HG03175 (cell line): ENCODE measurements around the gene RAP2A.

Experiments used
- ATAC-seq: cut with Tn5 transposase; IDR thresholded peaks from one replicate; pipeline ENCODE4 v1.9.1; 2021; ENCODE audit warnings: mild to moderate bottlenecking, moderate library complexity; ENCODE audit not compliant: unreplicated experiment

Gene RAP2A

GRCh38 chr13:97446448-97446847 lies 12.5 kb downstream of the RAP2A start:
- no peak for ATAC-seq

- ATAC-seq: peak; percentile 67
Measured at GRCh38 chr13:97448503-97449251, 14.7 kb downstream of the RAP2A start.

- ATAC-seq: no peak
Measured at GRCh38 chr13:97454699-97455098, 20.7 kb downstream of the RAP2A start.

GRCh38 chr13:97456047-97456446 lies 22.1 kb downstream of the RAP2A start:
- no peak for ATAC-seq

- no peak for ATAC-seq
Measured at GRCh38 chr13:97459215-97459777, 25.3 kb downstream of the RAP2A start.

- ATAC-seq: peak; percentile 94
Measured at GRCh38 chr13:97460004-97460775, 26.2 kb downstream of the RAP2A start.

GRCh38 chr13:97460853-97461252 lies 26.9 kb downstream of the RAP2A start:
- no peak for ATAC-seq

GRCh38 chr13:97464561-97464960 lies 30.6 kb downstream of the RAP2A start:
- no peak for ATAC-seq

- ATAC-seq: no peak
Measured at GRCh38 chr13:97466722-97467121, 32.8 kb downstream of the RAP2A start.

- ATAC-seq: no peak
Measured at GRCh38 chr13:97468331-97468730, 34.4 kb downstream of the RAP2A start.

- ATAC-seq: no peak
Measured at GRCh38 chr13:97471711-97472110, 37.7 kb downstream of the RAP2A start.

- no peak for ATAC-seq
Measured at GRCh38 chr13:97474349-97474980, 40.5 kb downstream of the RAP2A start.

GRCh38 chr13:97475011-97475410 lies 41.0 kb downstream of the RAP2A start:
- ATAC-seq: no peak

- no peak for ATAC-seq
Measured at GRCh38 chr13:97477844-97478243, 43.9 kb downstream of the RAP2A start.

GRCh38 chr13:97478247-97478646 lies 44.3 kb downstream of the RAP2A start:
- no peak for ATAC-seq

- no peak for ATAC-seq
Measured at GRCh38 chr13:97483465-97483864, 49.5 kb downstream of the RAP2A start.

- no peak for ATAC-seq
Measured at GRCh38 chr13:97484301-97484700, 50.3 kb downstream of the RAP2A start.

- ATAC-seq: no peak
Measured at GRCh38 chr13:97485320-97485719, 51.4 kb downstream of the RAP2A start.

GRCh38 chr13:97490702-97491307 lies 56.8 kb downstream of the RAP2A start:
- ATAC-seq: no peak

GRCh38 chr13:97491452-97491851 lies 57.5 kb downstream of the RAP2A start:
- no peak for ATAC-seq

- no peak for ATAC-seq
Measured at GRCh38 chr13:97492257-97492656, 58.3 kb downstream of the RAP2A start.
